ENCODE measurements around the gene EVX2.

DNA sequence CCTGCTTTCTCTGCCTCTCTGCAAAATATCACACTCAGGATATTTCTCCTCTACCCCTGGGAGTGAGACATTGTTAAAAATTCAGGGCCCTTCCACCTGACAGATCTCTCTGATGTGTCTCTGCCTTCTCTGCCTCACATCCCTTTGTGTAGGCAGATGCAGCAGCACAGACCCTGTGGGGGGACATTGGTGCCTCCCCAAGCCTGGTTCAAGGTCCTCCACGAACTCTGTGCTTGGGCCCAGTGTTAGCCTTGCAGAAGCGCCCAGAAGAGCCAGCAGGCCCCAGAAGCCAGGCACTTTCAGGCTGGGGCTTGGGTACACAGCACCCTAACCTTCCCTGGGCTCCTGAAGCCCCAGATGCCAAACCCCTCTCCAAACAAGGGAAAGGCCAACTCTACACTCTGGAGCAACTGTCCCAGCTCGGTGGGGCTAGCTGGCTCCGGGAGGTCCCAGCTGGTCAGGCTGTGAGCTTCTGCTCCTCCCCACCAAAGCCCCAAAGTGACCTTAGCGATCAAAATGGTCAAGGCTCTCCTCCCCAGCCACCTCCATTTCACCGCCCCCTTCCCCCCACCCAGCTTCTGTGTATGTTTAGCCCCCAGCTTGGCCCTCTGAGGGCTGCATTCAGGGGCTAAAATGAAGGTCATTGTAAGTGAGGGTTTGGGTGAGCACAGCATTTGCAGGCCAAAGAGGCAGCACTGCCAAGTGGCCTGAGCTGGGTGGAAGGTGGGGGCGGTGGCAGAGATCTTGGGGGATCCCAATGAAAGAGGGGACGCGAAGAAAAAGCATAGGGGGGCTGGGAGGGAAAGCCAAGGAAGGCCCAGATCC, 41.4 kb upstream of the EVX2 start:
- TF ChIP-seq POLR2A (IDR thresholded peaks at IDR 0.05) = no peak
- TF ChIP-seq, protein P1, sequence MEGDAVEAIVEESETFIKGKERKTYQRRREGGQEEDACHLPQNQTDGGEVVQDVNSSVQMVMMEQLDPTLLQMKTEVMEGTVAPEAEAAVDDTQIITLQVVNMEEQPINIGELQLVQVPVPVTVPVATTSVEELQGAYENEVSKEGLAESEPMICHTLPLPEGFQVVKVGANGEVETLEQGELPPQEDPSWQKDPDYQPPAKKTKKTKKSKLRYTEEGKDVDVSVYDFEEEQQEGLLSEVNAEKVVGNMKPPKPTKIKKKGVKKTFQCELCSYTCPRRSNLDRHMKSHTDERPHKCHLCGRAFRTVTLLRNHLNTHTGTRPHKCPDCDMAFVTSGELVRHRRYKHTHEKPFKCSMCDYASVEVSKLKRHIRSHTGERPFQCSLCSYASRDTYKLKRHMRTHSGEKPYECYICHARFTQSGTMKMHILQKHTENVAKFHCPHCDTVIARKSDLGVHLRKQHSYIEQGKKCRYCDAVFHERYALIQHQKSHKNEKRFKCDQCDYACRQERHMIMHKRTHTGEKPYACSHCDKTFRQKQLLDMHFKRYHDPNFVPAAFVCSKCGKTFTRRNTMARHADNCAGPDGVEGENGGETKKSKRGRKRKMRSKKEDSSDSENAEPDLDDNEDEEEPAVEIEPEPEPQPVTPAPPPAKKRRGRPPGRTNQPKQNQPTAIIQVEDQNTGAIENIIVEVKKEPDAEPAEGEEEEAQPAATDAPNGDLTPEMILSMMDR (IDR thresholded peaks at IDR 0.05) = no peak

Data from thyroid gland (tissue), 4 donors.